Inferior parietal cortex (tissue), 1 donor: ENCODE measurements around the gene PPP4R3A.
A peak's percentile ranks its signal among the peaks of the same experiment; 100 is the strongest.
"Not testable (repeated sequence)": the region's sequence is repeated elsewhere in the genome, so short reads cannot be mapped to it uniquely, and the experiment has no call there.

Source experiments
- DNase-seq: peaks from one replicate; pipeline ENCODE4 v3.0.0-alpha.2; 2016; ENCODE audit errors: extremely low spot score

The PPP4R3A gene

GRCh38 chr14:91510171-91511042 lies at the start of gene PPP4R3A:
PPP4R3A (minus strand) TSS chr14:91510310; CDS start chr14:91509647, 663 bp downstream.
- DNase-seq: peak; percentile 91

GRCh38 chr14:91555531-91555930 lies 45.4 kb upstream of the PPP4R3A start:
- no peak for DNase-seq

DNA sequence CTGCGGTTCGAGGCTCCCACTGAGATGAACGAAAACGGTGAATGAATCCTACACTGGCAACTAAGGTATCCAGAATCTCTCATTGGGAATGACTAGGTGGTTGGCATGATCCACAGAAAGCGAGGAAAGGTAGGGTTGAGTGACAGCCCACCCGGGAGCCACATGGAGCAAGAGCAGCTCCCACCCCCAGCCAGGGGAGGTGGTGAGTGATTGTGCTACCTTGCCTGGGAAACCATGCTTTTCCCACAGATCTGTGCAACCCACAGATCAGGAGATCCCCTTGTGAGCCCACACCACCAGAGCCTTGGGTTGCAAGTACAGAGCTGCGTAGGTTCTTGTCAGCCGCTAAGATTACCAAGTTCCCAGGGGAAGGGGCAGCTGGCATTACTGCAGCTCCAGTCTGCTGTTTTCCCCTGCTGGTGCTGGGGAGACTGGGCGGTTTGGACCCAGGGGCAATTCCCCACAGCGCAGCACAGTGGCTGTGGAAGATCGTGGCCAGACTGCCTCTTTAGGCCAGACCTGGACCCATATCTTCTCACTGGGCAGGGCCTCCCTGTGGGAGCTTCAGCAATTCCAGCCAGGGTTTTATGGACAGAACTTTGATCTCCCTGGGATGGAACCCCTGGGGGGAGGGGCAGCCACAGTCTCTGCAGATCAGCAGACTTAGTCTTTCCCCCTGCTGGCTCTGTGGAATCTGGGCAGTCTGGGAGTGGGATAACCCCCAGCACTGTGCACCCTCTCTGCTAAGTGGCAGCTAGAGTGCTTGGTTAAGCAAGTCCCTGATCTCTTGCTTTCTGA lies 44.6 kb upstream of the PPP4R3A start:
- no peak for DNase-seq

DNA sequence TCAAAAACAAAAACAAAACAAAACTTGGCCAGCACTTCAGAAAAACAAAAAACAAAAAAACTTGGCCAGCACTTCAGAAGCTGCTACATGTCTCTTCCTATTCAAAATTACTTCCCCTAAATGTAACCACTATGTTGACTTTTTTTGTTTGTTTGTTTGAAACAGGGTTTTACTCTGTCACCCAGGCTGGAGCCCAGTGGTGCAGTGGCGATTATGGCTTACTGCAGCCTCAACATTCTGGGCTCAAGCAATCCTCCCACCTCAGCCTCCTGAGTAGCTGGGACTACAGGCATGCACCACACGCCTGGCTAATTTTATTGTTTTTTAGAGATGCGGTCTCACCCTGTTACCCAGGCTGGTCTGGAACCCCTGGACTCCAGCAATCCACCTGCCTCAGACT lies 38.0 kb upstream of the PPP4R3A start:
- DNase-seq: no peak

- DNase-seq: no peak
Observed at GRCh38 chr14:91545946-91546716, 36.0 kb upstream of the PPP4R3A start.

- DNase-seq: no peak
Observed at GRCh38 chr14:91545204-91545603, 35.1 kb upstream of the PPP4R3A start.

DNA sequence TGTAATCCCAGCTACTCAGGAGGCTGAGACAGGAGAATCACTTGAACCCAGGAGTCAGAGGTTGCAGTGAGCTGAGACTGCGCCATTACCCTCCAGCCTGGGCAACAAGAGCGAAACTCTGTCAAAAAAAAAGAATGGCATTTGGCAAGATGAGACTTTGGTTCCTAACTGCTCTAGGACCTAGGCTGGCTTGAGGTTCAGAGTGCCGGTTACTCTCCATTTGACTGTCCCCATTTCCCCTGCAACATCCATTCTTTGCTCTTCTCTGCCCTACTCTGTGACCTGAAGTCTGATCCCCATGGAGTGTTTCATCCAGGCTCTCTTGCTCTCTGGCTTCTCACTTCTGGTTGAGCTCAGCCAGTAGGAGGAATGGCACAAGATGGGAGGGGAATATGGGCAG lies 26.2 kb upstream of the PPP4R3A start:
- DNase-seq: no peak

DNA sequence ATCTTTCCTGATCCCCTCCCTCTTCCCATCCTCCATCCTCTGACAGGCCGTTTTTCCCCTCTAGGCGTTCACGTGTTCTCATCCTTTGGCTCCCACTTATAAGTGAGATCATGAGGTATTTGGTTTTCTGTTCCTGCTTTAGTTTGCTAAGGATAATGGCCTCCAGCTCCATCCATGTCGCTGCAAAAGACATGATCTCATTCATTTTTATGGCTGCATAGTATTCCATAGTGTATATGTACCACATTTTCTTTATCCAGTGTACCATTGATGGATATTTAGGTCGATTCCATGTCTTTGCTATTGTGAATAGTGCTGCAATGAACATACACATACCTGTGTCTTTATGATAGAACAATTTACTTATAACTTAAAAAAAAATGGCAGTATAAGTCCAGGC lies 23.9 kb upstream of the PPP4R3A start:
- not testable (repeated sequence) for DNase-seq

DNA sequence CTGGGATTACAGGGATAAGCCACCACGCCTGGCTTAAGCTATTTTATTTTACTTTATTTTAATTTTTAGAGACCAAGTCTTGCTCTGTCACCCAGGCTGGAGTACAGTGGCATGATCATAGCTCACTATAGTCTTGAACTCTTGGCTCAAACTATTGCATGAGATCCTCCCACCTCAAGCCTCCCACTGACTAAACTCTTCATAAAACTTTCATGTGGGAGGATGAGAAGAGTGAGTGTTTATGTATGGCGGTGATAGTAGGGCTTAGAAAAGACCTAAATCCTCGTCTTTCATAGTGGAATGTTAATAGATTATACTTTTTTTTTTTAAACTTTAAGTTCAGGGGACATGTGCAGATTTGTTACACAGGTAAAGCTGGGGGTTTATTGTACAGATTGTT lies 23.5 kb upstream of the PPP4R3A start:
- no peak for DNase-seq

GRCh38 chr14:91523972-91524371 lies 13.9 kb upstream of the PPP4R3A start:
- no peak for DNase-seq

GRCh38 chr14:91521061-91521640 lies 11.0 kb upstream of the PPP4R3A start:
- no peak for DNase-seq

- no peak for DNase-seq
Observed at GRCh38 chr14:91520138-91520537, 10.0 kb upstream of the PPP4R3A start.

GRCh38 chr14:91519239-91520036 lies 9.3 kb upstream of the PPP4R3A start:
- DNase-seq: no peak

- peak; percentile 2 for DNase-seq
Observed at GRCh38 chr14:91516663-91517388, 6.7 kb upstream of the PPP4R3A start.

- no peak for DNase-seq
Observed at GRCh38 chr14:91515979-91516378, 5.9 kb upstream of the PPP4R3A start.

- DNase-seq: no peak
Observed at GRCh38 chr14:91511043-91511383, 903 bp upstream of the PPP4R3A start.

DNA sequence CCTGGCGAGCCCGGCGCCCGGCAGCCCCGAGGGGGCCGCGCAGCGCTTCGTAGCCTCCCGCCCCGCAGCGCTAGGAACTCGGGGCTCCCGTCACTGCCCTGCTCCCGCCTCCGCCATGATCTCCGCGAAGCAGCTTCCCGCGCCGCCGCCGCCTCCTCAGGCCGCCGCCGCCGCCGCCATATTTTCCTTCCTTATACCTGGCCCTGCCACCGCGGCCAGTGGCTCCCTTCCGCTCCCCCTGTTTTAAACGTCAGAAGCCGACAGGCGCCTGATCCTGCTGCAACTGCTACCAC lies 286 bp downstream of the PPP4R3A start:
- DNase-seq: no peak

- DNase-seq: no peak
Observed at GRCh38 chr14:91509083-91509877, 830 bp downstream of the PPP4R3A start.

GRCh38 chr14:91508105-91508504 lies 2.0 kb downstream of the PPP4R3A start:
- no peak for DNase-seq

DNA sequence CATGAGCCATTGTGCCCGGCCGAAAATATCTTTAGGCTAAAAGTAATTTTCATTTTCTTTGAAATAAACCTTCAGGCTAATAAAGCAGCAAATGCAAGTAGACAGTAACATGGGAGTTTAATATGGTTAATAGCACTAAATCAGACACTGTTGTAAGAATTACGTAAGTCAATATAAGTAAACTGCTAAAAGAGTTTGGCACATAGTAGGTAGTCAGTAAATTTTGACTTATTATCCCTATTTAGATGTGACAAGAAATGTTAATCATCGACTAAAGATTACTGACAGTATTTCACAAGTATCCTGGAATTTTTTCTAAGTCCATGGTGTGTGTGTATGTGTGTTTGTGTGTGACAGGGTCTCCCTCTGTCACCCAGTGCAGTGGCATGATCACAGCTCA lies 3.9 kb downstream of the PPP4R3A start:
- DNase-seq: no peak
